Measurements from ENCODE around the gene RMI1.
A peak's percentile ranks its signal among the peaks of the same experiment; 100 is the strongest.

DNA sequence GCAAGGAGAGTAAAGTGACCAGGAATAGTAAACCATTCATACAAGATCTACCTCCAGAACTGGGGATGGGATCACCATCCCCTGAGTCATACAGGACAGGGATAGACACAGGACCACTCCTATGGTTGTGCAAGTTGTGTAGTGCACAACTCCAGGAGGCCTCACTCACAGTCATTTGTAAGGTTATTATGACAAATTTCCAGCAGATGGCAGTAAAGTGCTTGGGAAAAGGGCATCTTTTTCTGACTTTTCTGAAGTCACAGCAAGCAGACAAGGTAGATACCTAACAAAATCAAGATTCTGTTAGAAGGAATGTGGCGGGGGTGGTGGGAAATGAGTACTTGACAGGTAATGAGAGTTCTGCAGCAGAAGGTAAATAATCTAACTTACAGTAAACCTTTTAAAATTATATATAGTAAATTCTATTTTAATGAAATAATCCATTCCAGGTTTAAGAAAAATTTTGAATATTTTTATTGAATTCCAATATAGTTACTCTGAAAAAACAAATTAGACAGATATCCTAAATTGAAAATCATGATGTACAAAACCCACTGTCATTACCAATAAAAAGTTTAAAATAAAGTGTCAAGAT lies 42.6 kb upstream of the RMI1 start:
- TF ChIP-seq, protein P1, sequence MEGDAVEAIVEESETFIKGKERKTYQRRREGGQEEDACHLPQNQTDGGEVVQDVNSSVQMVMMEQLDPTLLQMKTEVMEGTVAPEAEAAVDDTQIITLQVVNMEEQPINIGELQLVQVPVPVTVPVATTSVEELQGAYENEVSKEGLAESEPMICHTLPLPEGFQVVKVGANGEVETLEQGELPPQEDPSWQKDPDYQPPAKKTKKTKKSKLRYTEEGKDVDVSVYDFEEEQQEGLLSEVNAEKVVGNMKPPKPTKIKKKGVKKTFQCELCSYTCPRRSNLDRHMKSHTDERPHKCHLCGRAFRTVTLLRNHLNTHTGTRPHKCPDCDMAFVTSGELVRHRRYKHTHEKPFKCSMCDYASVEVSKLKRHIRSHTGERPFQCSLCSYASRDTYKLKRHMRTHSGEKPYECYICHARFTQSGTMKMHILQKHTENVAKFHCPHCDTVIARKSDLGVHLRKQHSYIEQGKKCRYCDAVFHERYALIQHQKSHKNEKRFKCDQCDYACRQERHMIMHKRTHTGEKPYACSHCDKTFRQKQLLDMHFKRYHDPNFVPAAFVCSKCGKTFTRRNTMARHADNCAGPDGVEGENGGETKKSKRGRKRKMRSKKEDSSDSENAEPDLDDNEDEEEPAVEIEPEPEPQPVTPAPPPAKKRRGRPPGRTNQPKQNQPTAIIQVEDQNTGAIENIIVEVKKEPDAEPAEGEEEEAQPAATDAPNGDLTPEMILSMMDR (IDR thresholded peaks at IDR 0.05) = peak; percentile 55 to 79 (median 73)
- TF ChIP-seq POLR2A (IDR thresholded peaks at IDR 0.05) = no peak
